Mesenchymal stem cell (in vitro differentiated cells and primary cell): ENCODE measurements around the gene HMX1.

ENCODE experiments used
- DNase-seq: peaks from one replicate; pipeline ENCODE4 v3.0.0-alpha.2; 2013
- H2AFZ ChIP-seq: one replicate; pipeline ENCODE4 v1.6.1; 2013; ENCODE audit warnings: low read depth, mild to moderate bottlenecking, control low read depth, inconsistent platforms, low read length, moderate library complexity
- H2AK5ac ChIP-seq: 2 replicates; pipeline ENCODE4 v1.6.1; 2013; ENCODE audit warnings: low read length, moderate library complexity, mild to moderate bottlenecking, inconsistent platforms; ENCODE audit not compliant: severe bottlenecking
- H2BK120ac ChIP-seq: one replicate; pipeline ENCODE4 v1.6.1; 2013; ENCODE audit warnings: low read depth, mild to moderate bottlenecking, inconsistent platforms, low read length, moderate library complexity
- H2BK12ac ChIP-seq, 2 experiments: one replicate each; pipeline ENCODE4 v1.6.1; 2013; ENCODE audit warnings: inconsistent platforms in 2 of 2, low read length in 2 of 2, mild to moderate bottlenecking in 2 of 2, moderate library complexity in 2 of 2, control low read depth in 1 of 2
- H2BK15ac ChIP-seq: one replicate; pipeline ENCODE4 v1.6.1; 2013; ENCODE audit warnings: mild to moderate bottlenecking, low read depth, inconsistent platforms; ENCODE audit not compliant: poor library complexity, severe bottlenecking
- H2BK5ac ChIP-seq: 2 replicates; pipeline ENCODE4 v1.6.1; 2013; ENCODE audit warnings: low read depth, mild to moderate bottlenecking, low read length, control low read depth, inconsistent platforms; ENCODE audit not compliant: poor library complexity, severe bottlenecking
- H3K14ac ChIP-seq, 2 experiments: one replicate each; pipeline ENCODE4 v1.6.1; 2013; ENCODE audit warnings: inconsistent platforms in 2 of 2, low read length in 2 of 2, control low read depth in 1 of 2, mild to moderate bottlenecking in 1 of 2, moderate library complexity in 1 of 2
- H3K18ac ChIP-seq, 2 experiments: one replicate each; pipeline ENCODE4 v1.6.1; 2013; ENCODE audit warnings: inconsistent platforms in 2 of 2, low read length in 2 of 2, control low read depth in 1 of 2, low read depth in 1 of 2, mild to moderate bottlenecking in 1 of 2
- H3K23ac ChIP-seq, 2 experiments: one replicate each; pipeline ENCODE4 v1.6.1; 2013; ENCODE audit warnings: inconsistent platforms in 2 of 2, low read length in 2 of 2, mild to moderate bottlenecking in 2 of 2, moderate library complexity in 2 of 2, control low read depth in 1 of 2
- H3K27ac ChIP-seq: 2 replicates; pipeline ENCODE4 v1.5.1; 2013; ENCODE audit warnings: mild to moderate bottlenecking, moderate library complexity, low read length, control low read depth, inconsistent platforms; ENCODE audit not compliant: poor library complexity, severe bottlenecking
- H3K27me3 ChIP-seq, 2 experiments: 2 replicates each; pipeline versions ENCODE4 v1.6.1 to v1.7.0; 2013; ENCODE audit warnings: low read length in 2 of 2, mild to moderate bottlenecking in 2 of 2, moderate library complexity in 2 of 2, control low read depth in 1 of 2, inconsistent platforms in 1 of 2; ENCODE audit not compliant: control insufficient read depth in 1 of 2, insufficient read depth in 1 of 2
- H3K36me3 ChIP-seq, 2 experiments: 2 replicates each; pipeline versions ENCODE4 v1.6.1 to v1.7.0; 2013; ENCODE audit warnings: low read length in 2 of 2, control low read depth in 1 of 2, inconsistent platforms in 1 of 2, low read depth in 1 of 2, mild to moderate bottlenecking in 1 of 2; ENCODE audit not compliant: insufficient read depth in 2 of 2, control insufficient read depth in 1 of 2
- H3K4ac ChIP-seq, 2 experiments: one replicate each; pipeline ENCODE4 v1.6.1; 2013; ENCODE audit warnings: inconsistent platforms in 2 of 2, low read length in 2 of 2, mild to moderate bottlenecking in 2 of 2, moderate library complexity in 2 of 2, control low read depth in 1 of 2, low read depth in 1 of 2
- H3K4me1 ChIP-seq: 2 replicates; pipeline ENCODE4 v1.6.1; 2013; ENCODE audit warnings: low read depth, low read length, control low read depth; ENCODE audit not compliant: control insufficient read depth, insufficient read depth
- H3K4me2 ChIP-seq: 2 replicates; pipeline ENCODE4 v1.6.1; 2013; ENCODE audit warnings: low read length, mild to moderate bottlenecking, inconsistent platforms; ENCODE audit not compliant: poor library complexity, severe bottlenecking
- H3K4me3 ChIP-seq, 2 experiments: 2 replicates each; pipeline versions ENCODE4 v1.5.1 to v1.7.0; 2013; ENCODE audit warnings: low read length in 2 of 2, mild to moderate bottlenecking in 2 of 2, control low read depth in 1 of 2, low read depth in 1 of 2; ENCODE audit not compliant: insufficient read depth in 1 of 2
- H3K79me1 ChIP-seq: replicated peaks from 2 replicates; pipeline ENCODE4 v1.6.1; 2013; ENCODE audit warnings: mild to moderate bottlenecking, control low read depth, low read length, inconsistent platforms; ENCODE audit not compliant: poor library complexity, severe bottlenecking
- H3K9ac ChIP-seq: 2 replicates; pipeline ENCODE4 v1.7.0; 2013; ENCODE audit warnings: mild to moderate bottlenecking, low read length, moderate library complexity
- H3K9me3 ChIP-seq: 2 replicates; pipeline ENCODE4 v1.7.0; 2013; ENCODE audit warnings: mild to moderate bottlenecking, low read length; ENCODE audit not compliant: control insufficient read depth
- H4K8ac ChIP-seq: one replicate; pipeline ENCODE4 v1.6.1; 2013; ENCODE audit warnings: inconsistent platforms, mild to moderate bottlenecking, low read length, moderate library complexity
- H4K91ac ChIP-seq: one replicate; pipeline ENCODE4 v1.6.1; 2013; ENCODE audit warnings: mild to moderate bottlenecking, low read length, inconsistent platforms
- WGBS: methylation state at CpG from one replicate; pipeline ENCODE4 v1.1.7; 2013; ENCODE audit warnings: mixed read lengths; 5-methylcytosine and 5-hydroxymethylcytosine counted together

The HMX1 gene

DNA sequence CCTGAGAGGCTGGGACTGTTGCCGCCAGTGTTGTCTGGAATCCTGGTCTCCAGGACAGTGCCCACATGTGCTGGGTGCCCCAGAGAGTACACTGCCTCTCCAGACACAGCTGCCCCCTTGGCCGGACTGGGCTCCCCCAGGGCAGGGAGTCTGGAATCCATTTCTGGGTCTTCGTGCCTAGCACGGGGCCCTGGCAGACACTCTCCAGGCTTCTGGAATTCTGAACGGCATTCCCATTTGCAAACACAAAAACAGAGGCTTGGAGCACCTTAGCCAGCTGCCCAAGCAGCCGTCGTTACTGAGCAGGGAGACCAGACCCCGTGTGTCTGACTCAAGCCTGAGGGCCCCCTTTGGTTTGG is 20.8 kb downstream of the HMX1 start:
- no peaks in the 10 kb centered on the region for H3K4me1 ChIP-seq
- H4K8ac ChIP-seq = no peak overlapping the region
- H3K9ac ChIP-seq = no peak overlapping the region
- no peak overlapping the region for H3K4me3 ChIP-seq
- H3K27me3 ChIP-seq = peaks cover 0 to 71% of the 10 kb centered on the region in 2 experiments
- H2BK15ac ChIP-seq = no peak overlapping the region
- no peak for DNase-seq
- no peaks in the 10 kb centered on the region for H3K36me3 ChIP-seq
- no peak overlapping the region for H4K91ac ChIP-seq
- H3K9me3 ChIP-seq = no peaks in the 10 kb centered on the region
- H2AK5ac ChIP-seq = no peak overlapping the region
- 80% methylated on average over 8 of the region's 8 CpGs for WGBS
- H2BK5ac ChIP-seq = no peak overlapping the region
- no peak overlapping the region for H2AFZ ChIP-seq
- no peak overlapping the region for H3K27ac ChIP-seq
- H3K79me1 ChIP-seq = no peaks in the 10 kb centered on the region
- no peak overlapping the region for H3K18ac ChIP-seq
- H3K4ac ChIP-seq = no peak overlapping the region
- no peak overlapping the region for H3K14ac ChIP-seq
- H2BK12ac ChIP-seq = no peak overlapping the region
- no peak overlapping the region for H3K4me2 ChIP-seq
- H3K23ac ChIP-seq = no peak overlapping the region
- H2BK120ac ChIP-seq = no peak overlapping the region

DNA sequence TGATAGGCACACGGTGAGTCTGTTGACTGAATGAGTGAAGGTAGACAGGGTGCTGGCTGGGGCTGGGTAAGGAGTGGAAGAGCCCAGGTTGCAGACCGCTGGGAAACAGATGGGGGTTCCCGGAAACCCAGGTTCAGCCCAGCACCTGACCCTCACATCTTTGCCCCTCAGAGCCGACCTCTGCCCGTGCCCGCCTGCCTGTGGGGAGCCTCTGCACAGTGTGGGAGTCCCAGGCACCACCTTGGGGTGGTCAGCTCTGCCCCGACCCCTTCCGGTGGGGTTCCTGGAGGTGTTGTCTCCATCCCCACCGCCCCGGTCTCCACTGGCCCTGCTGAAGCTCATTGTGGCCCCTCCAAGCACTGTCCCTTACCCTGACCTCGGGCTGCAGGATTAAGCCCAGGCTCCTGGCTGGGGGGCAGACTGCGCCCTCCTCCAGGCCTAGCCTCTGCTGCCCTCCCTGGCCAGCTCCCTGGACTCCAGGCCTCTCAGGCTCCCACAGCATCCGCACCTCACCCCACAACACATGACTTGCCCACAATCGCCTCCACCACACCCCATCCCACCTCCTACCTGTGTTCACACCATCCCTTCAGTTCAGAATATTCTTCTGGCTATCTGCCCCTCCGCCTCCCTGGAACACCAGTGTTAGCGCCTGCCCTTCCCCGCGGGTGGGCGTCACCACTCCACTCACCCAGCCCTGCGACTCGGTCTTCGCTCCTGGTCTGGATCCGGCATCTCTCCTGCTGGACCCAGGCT is 21.4 kb downstream of the HMX1 start:
- H3K9me3 ChIP-seq = no peaks in the 10 kb centered on the region
- DNase-seq = no peak
- H2AFZ ChIP-seq = no peak overlapping the region
- no peak overlapping the region for H2BK15ac ChIP-seq
- H3K79me1 ChIP-seq = no peaks in the 10 kb centered on the region
- H2BK5ac ChIP-seq = no peak overlapping the region
- H3K23ac ChIP-seq = no peak overlapping the region
- no peak overlapping the region for H3K14ac ChIP-seq
- H2BK12ac ChIP-seq = no peak overlapping the region
- H3K9ac ChIP-seq = no peak overlapping the region
- H3K27ac ChIP-seq = no peak overlapping the region
- no peak overlapping the region for H4K91ac ChIP-seq
- H3K4me2 ChIP-seq = no peak overlapping the region
- H3K4me3 ChIP-seq = no peak overlapping the region
- no peak overlapping the region for H2BK120ac ChIP-seq
- H2AK5ac ChIP-seq = no peak overlapping the region
- H3K4me1 ChIP-seq = no peaks in the 10 kb centered on the region
- H4K8ac ChIP-seq = no peak overlapping the region
- H3K36me3 ChIP-seq = no peaks in the 10 kb centered on the region
- H3K4ac ChIP-seq = no peak overlapping the region
- WGBS = 82% methylated on average over 23 of the region's 23 CpGs
- no peak overlapping the region for H3K18ac ChIP-seq
- H3K27me3 ChIP-seq = peaks cover 0 to 69% of the 10 kb centered on the region in 2 experiments

DNA sequence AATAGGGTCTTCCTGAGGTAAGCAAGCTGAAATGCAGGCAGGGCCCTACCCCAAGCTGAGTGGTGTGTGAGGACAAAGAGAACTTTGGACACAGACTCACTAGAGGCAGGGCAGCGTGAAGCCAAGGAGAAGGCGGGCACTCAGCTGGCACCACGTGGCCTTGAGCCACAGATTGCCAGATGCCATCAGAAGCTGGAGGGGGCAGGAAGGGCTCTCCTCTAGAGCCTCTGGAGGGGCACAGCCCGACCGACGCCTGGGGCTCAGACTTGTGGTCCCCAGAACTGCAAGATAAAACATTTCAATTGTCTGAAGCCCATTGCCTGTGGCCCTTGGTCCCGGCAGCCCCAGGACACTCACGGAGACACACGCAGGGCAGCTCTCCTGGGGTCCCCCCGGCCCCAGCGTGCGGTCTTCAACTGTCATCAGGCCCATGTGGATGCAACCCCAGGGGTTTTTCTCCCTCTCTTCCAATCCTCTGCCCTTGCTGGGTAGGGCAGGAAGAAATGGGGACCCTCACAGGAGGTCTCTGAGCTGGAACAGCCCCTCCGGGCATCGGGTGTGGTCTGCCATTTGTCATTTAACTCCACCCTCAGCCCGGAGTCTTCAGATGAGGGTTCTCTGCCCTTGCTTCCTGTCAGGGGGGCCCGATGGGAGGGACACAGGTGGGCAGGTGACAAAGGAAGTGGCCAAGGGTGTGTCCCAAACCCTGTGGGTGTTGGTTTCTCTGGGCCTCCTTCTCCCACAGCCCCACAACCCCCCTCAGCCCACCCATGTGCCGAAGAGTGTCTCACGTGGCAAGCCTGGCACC is 22.2 kb downstream of the HMX1 start:
- Histone ChIP-seq H3K27me3 (peaks cover 0 to 65% of the 10 kb centered on the region in 2 experiments), H3K9me3 (no peaks in the 10 kb centered on the region), H2AFZ (no peak overlapping the region), H3K4ac (no peak overlapping the region), H3K14ac (no peak overlapping the region), H3K9ac (no peak overlapping the region), H2BK12ac (no peak overlapping the region), H4K8ac (no peak overlapping the region), H4K91ac (no peak overlapping the region), H3K23ac (no peak overlapping the region), H3K4me3 (no peak overlapping the region), H2BK120ac (no peak overlapping the region), H2BK15ac (no peak overlapping the region), H3K27ac (no peak overlapping the region), H3K36me3 (no peaks in the 10 kb centered on the region), H3K4me1 (no peaks in the 10 kb centered on the region), H2BK5ac (no peak overlapping the region), H2AK5ac (no peak overlapping the region), H3K79me1 (no peaks in the 10 kb centered on the region), H3K18ac (no peak overlapping the region), H3K4me2 (no peak overlapping the region)
- 78% methylated on average over 15 of the region's 18 CpGs for WGBS
- DNase-seq = no peak

DNA sequence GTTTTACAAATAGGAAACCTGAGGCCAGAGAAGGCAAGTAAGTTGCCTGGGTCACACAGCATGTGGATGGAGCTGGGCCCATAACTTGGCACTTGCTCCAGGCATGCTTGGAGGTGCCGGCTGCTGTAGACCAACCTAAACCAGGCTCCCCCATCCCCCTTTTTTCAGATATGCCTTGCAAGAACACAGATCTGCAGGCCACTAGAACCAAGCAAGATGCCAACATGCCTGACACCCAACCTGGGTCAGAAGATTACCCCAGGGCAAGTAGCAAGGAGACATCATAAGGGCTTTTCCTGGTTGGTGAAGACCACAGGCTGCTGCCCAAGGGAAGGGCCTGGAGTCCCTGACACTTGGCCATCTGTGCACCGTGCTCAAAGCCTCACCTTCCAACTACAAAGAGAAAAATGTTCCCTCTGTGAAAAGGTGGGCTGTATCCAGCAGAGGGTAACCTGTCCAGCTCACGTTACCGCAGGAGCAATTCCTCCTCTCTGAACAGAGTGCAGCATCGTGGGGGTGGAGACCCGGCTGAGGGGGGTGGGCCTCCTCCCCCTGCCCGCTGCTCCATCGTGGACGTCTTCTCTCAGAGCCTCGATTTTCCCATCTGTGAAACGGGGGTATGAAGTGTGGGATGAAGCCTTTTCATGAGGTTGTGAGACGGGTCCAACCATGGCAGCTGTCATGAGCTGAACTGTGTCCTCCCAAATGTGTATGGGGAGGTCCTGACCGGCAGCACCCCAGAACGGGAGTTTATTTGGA is 23.0 kb downstream of the HMX1 start:
- Histone ChIP-seq H3K4me3 (no peak overlapping the region), H3K79me1 (no peaks in the 10 kb centered on the region), H3K9me3 (no peaks in the 10 kb centered on the region), H3K27me3 (peaks cover 0 to 58% of the 10 kb centered on the region in 2 experiments), H3K14ac (no peak overlapping the region), H2BK15ac (no peak overlapping the region), H3K36me3 (no peaks in the 10 kb centered on the region), H3K4ac (no peak overlapping the region), H3K9ac (no peak overlapping the region), H2BK5ac (no peak overlapping the region), H2AK5ac (no peak overlapping the region), H2BK120ac (no peak overlapping the region), H3K4me1 (no peaks in the 10 kb centered on the region), H3K4me2 (no peak overlapping the region), H4K8ac (no peak overlapping the region), H3K27ac (no peak overlapping the region), H2AFZ (no peak overlapping the region), H3K18ac (no peak overlapping the region), H4K91ac (no peak overlapping the region), H2BK12ac (no peak overlapping the region), H3K23ac (no peak overlapping the region)
- 71% methylated on average over 14 of the region's 14 CpGs for WGBS
- DNase-seq = no peak
